SH-SY5Y (cell line): Measurements from ENCODE around the gene YY1.

Source experiments
- GATA2 ChIP-seq: IDR thresholded peaks from 2 replicates; pipeline ENCODE4 v1.6.1; 2011; ENCODE audit warnings: mild to moderate bottlenecking, low read depth, low read length
- GATA3 ChIP-seq: IDR thresholded peaks from 2 replicates; pipeline ENCODE4 v1.6.1; 2011; ENCODE audit warnings: low read depth, mild to moderate bottlenecking, low read length, moderate library complexity

GRCh38 chr14:100239211-100239839, 381 bp downstream of the YY1 start:
- TF ChIP-seq GATA2 (no peak), GATA3 (no peak)
